ENCODE results near the gene PDE11A. TPM values are rescaled to one million over a fixed set of nuclear protein-coding genes. Genes with fewer than 3 reads are reported as not detected.

The PDE11A gene
- total RNA-seq, 8 experiments from 2014 or later = 0.31 to 6.9 (median 3.9) TPM

- Histone ChIP-seq H3K4me1 (replicated peaks in 1 of 2) (peaks cover 0 to 4% of the 10 kb centered on the region in 2 donors), H3K27ac (no peak overlapping the region), H3K4me3 (no peak overlapping the region)
- no peak for ATAC-seq (replicated peaks in 6 of 8)
- in situ Hi-C loops (cut with MboI; ENCODE audit: low pct_unique_long_range_greater_than_20kb in 2 of 9, low sequenced_read_pairs in 9 of 9, unreplicated experiment in 9 of 9) = no loop called here
- 73 to 100% (median 80%) methylated on average over 1 of the region's 1 CpG; no CpG with 5 or more reads in 2 of the 10 experiments for WGBS, 10 experiments
These were observed 486.4 kb downstream of the PDE11A start for GRCh38 chr2:177586154-177586553.

- Histone ChIP-seq H3K27ac (no peak overlapping the region), H3K4me1 (replicated peaks in 1 of 2) (peaks cover 0 to 4% of the 10 kb centered on the region in 2 donors), H3K4me3 (no peak overlapping the region)
- 45 to 100% (median 80%) methylated on average over 1 to 3 of the region's 5 CpGs; no CpG with 5 or more reads in 2 of the 10 experiments for WGBS, 10 experiments
- in situ Hi-C loops (cut with MboI; ENCODE audit: low pct_unique_long_range_greater_than_20kb in 2 of 9, low sequenced_read_pairs in 9 of 9, unreplicated experiment in 9 of 9) = no loop called here
- peak in 2 of 8 experiments; percentile 42 to 63 for ATAC-seq (replicated peaks in 6 of 8)
These were observed 487.2 kb downstream of the PDE11A start for GRCh38 chr2:177585234-177585863.

GRCh38 chr2:177584030-177584692 is 488.4 kb downstream of the PDE11A start:
- 37 to 100% (median 74%) methylated on average over 1 to 6 of the region's 6 CpGs for WGBS, 10 experiments
- H3K27ac ChIP-seq = no peak overlapping the region
- H3K4me1 ChIP-seq (replicated peaks in 1 of 2) = peaks cover 0 to 4% of the 10 kb centered on the region in 2 donors
- in situ Hi-C loops (cut with MboI; ENCODE audit: low pct_unique_long_range_greater_than_20kb in 2 of 9, low sequenced_read_pairs in 9 of 9, unreplicated experiment in 9 of 9) = no loop called here
- H3K4me3 ChIP-seq = no peak overlapping the region
- ATAC-seq (replicated peaks in 6 of 8) = peak in 5 of 8 experiments; percentile 40 to 67 (median 45)

- H3K4me3 ChIP-seq = no peak overlapping the region
- no peak for ATAC-seq (replicated peaks in 6 of 8)
- H3K27ac ChIP-seq = no peak overlapping the region
- WGBS, 10 experiments = 0 to 100% (median 86%) methylated on average over 1 of the region's 1 CpG; no CpG with 5 or more reads in 2 of the 10 experiments
- in situ Hi-C loops (cut with MboI; ENCODE audit: low pct_unique_long_range_greater_than_20kb in 2 of 9, low sequenced_read_pairs in 9 of 9, unreplicated experiment in 9 of 9) = no loop called here
- peaks cover 0 to 4% of the 10 kb centered on the region in 2 donors for H3K4me1 ChIP-seq (replicated peaks in 1 of 2)
These were observed 490.6 kb downstream of the PDE11A start for GRCh38 chr2:177582000-177582399.

GRCh38 chr2:177579486-177580036 is 493.0 kb downstream of the PDE11A start:
- no peak overlapping the region for H3K27ac ChIP-seq
- ATAC-seq (replicated peaks in 6 of 8) = peak in 1 of 8 experiments; percentile 41
- no peak overlapping the region for H3K4me3 ChIP-seq
- in situ Hi-C loops (cut with MboI; ENCODE audit: low pct_unique_long_range_greater_than_20kb in 2 of 9, low sequenced_read_pairs in 9 of 9, unreplicated experiment in 9 of 9) = no loop called here
- H3K4me1 ChIP-seq (replicated peaks in 1 of 2) = no peaks in the 10 kb centered on the region
- 20 to 100% (median 72%) methylated on average over 1 to 2 of the region's 3 CpGs; no CpG with 5 or more reads in 4 of the 10 experiments for WGBS, 10 experiments

- Histone ChIP-seq H3K4me3 (no peak overlapping the region), H3K4me1 (replicated peaks in 1 of 2) (peaks cover 0 to 2% of the 10 kb centered on the region in 2 donors), H3K27ac (no peak overlapping the region)
- no peak for ATAC-seq (replicated peaks in 6 of 8)
- 22 to 100% (median 77%) methylated on average over 2 to 3 of the region's 3 CpGs for WGBS, 10 experiments
- in situ Hi-C loops (cut with MboI; ENCODE audit: low pct_unique_long_range_greater_than_20kb in 2 of 9, low sequenced_read_pairs in 9 of 9, unreplicated experiment in 9 of 9) = no loop called here
These were observed 494.1 kb downstream of the PDE11A start for GRCh38 chr2:177578454-177578853.

- 0 to 100% (median 51%) methylated on average over 1 of the region's 1 CpG; no CpG with 5 or more reads in 2 of the 10 experiments for WGBS, 10 experiments
- in situ Hi-C loops (cut with MboI; ENCODE audit: low pct_unique_long_range_greater_than_20kb in 2 of 9, low sequenced_read_pairs in 9 of 9, unreplicated experiment in 9 of 9) = no loop called here
These were observed 495.5 kb downstream of the PDE11A start for GRCh38 chr2:177577075-177577474.

GRCh38 chr2:177575358-177575757 is 497.2 kb downstream of the PDE11A start:
- in situ Hi-C loops (cut with MboI; ENCODE audit: low pct_unique_long_range_greater_than_20kb in 2 of 9, low sequenced_read_pairs in 9 of 9, unreplicated experiment in 9 of 9) = no loop called here
- Histone ChIP-seq H3K4me1 (replicated peaks in 1 of 2) (peaks cover 12 to 21% of the 10 kb centered on the region in 2 donors), H3K4me3 (no peak overlapping the region), H3K27ac (no peak overlapping the region)
- 60 to 100% (median 88%) methylated on average over 1 to 2 of the region's 2 CpGs; no CpG with 5 or more reads in 6 of the 10 experiments for WGBS, 10 experiments
- no peak for ATAC-seq (replicated peaks in 6 of 8)

More at GRCh38 chr2:177577075-177577474, 495.5 kb downstream of the PDE11A start:
- H3K4me3 ChIP-seq = no peak overlapping the region
- ATAC-seq (replicated peaks in 6 of 8) = no peak
- H3K27ac ChIP-seq = no peak overlapping the region
- H3K4me1 ChIP-seq (replicated peaks in 1 of 2) = peaks cover 8 to 16% of the 10 kb centered on the region in 2 donors

GRCh38 chr2:177574356-177574755 is 498.2 kb downstream of the PDE11A start:
- ATAC-seq (replicated peaks in 6 of 8) = no peak
- Histone ChIP-seq H3K4me1 (replicated peaks in 1 of 2) (peaks cover 12 to 21% of the 10 kb centered on the region in 2 donors), H3K27ac (no peak overlapping the region), H3K4me3 (no peak overlapping the region)
- in situ Hi-C loops (cut with MboI; ENCODE audit: low pct_unique_long_range_greater_than_20kb in 2 of 9, low sequenced_read_pairs in 9 of 9, unreplicated experiment in 9 of 9) = no loop called here
- 31 to 100% (median 55%) methylated on average over 1 to 7 of the region's 7 CpGs; no CpG with 5 or more reads in 1 of the 10 experiments for WGBS, 10 experiments

Other genes starting within 250 kb of the PDE11A start
- 10 to 100 TPM in 7 of 8 experiments, 1 to 10 TPM in 1; 9.4 to 30.2 (median 15.5) TPM for gene RBM45, start 39.7 kb upstream of the PDE11A start, total RNA-seq
- 10 to 100 TPM in 6 of 8 experiments, 1 to 10 TPM in 2; 6.8 to 16.5 (median 11.2) TPM for gene OSBPL6, start 121.7 kb upstream of the PDE11A start, total RNA-seq

All from motor neuron (in vitro differentiated cells).